WERI-Rb-1 (cell line): ENCODE data around the gene SAMD10.
"Not testable (repeated sequence)": the region's sequence is repeated elsewhere in the genome, so short reads cannot be mapped to it uniquely, and the experiment has no call there.

Experiments
- DNase-seq: peaks from one replicate; pipeline ENCODE4 v3.0.0-alpha.2; 2020
- H3K27ac ChIP-seq: fragments of 250-450 bp; sonication (Bioruptor Pico); 2 replicates; pipeline ENCODE4 v1.5.1; 2020; ENCODE audit warnings: mild to moderate bottlenecking, moderate library complexity
- H3K27me3 ChIP-seq: fragments of 250-450 bp; sonication (Bioruptor Pico); 2 replicates; pipeline ENCODE4 v1.5.1; 2021; ENCODE audit warnings: mild to moderate bottlenecking, low read depth, moderate library complexity; ENCODE audit not compliant: insufficient read depth, severe bottlenecking
- H3K36me3 ChIP-seq: fragments of 250-450 bp; sonication (Bioruptor Pico); 2 replicates; pipeline ENCODE4 v1.5.1; 2020; ENCODE audit warnings: mild to moderate bottlenecking, moderate library complexity
- H3K4me3 ChIP-seq: 2 replicates; pipeline ENCODE4 v1.5.1; 2011; ENCODE audit warnings: low read depth, mild to moderate bottlenecking, control low read depth, low read length
- H3K9me3 ChIP-seq: fragments of 250-450 bp; sonication (Bioruptor Pico); 2 replicates; pipeline ENCODE4 v1.5.1; 2021; ENCODE audit warnings: mild to moderate bottlenecking, moderate library complexity; ENCODE audit not compliant: severe bottlenecking
- CTCF ChIP-seq: IDR thresholded peaks from 2 replicates; pipeline ENCODE4 v1.5.1; 2011; ENCODE audit warnings: low read depth, mild to moderate bottlenecking, control low read depth, inconsistent platforms, low read length

Gene SAMD10

GRCh38 chr20:63974402-63975200 lies 4.8 kb downstream of the SAMD10 start:
- no peak overlapping the region; the same call in 1 of the 2 replicates for H3K27ac ChIP-seq
- no peak for TF ChIP-seq CTCF
- H3K27me3 ChIP-seq: no peaks in the 10 kb centered on the region
- no peak for DNase-seq
- no peaks in the 10 kb centered on the region for H3K9me3 ChIP-seq
- no peak overlapping the region for H3K4me3 ChIP-seq
- no peaks in the 10 kb centered on the region for H3K36me3 ChIP-seq

- Histone ChIP-seq H3K4me3 (peak overlapping the region; percentile 37), H3K36me3 (no peaks in the 10 kb centered on the region), H3K27me3 (no peaks in the 10 kb centered on the region), H3K27ac (no peak overlapping the region; the same call in 1 of the 2 replicates), H3K9me3 (no peaks in the 10 kb centered on the region)
- peak; percentile 75 for DNase-seq
- TF ChIP-seq CTCF: peak; percentile 80
Observed at GRCh38 chr20:63973636-63974401, 5.6 kb downstream of the SAMD10 start.

GRCh38 chr20:63973160-63973479 lies 6.3 kb downstream of the SAMD10 start:
- TF ChIP-seq CTCF: no peak
- no peak overlapping the region for H3K4me3 ChIP-seq
- no peaks in the 10 kb centered on the region for H3K27me3 ChIP-seq
- H3K27ac ChIP-seq: no peak overlapping the region
- no peaks in the 10 kb centered on the region for H3K9me3 ChIP-seq
- no peak for DNase-seq
- H3K36me3 ChIP-seq: no peaks in the 10 kb centered on the region

- no peaks in the 10 kb centered on the region for H3K36me3 ChIP-seq
- DNase-seq: no peak
- H3K9me3 ChIP-seq: no peaks in the 10 kb centered on the region
- H3K27me3 ChIP-seq: no peaks in the 10 kb centered on the region
- no peak for TF ChIP-seq CTCF
- no peak overlapping the region for H3K4me3 ChIP-seq
- no peak overlapping the region for H3K27ac ChIP-seq
Observed at GRCh38 chr20:63972312-63973159, 6.9 kb downstream of the SAMD10 start.

GRCh38 chr20:63971960-63972311 lies 7.5 kb downstream of the SAMD10 start:
- not testable (repeated sequence) for H3K4me3 ChIP-seq, H3K27ac ChIP-seq, DNase-seq, H3K36me3 ChIP-seq, H3K9me3 ChIP-seq, H3K27me3 ChIP-seq
